ENCODE data around the gene NPR1.

The NPR1 gene

DNA sequence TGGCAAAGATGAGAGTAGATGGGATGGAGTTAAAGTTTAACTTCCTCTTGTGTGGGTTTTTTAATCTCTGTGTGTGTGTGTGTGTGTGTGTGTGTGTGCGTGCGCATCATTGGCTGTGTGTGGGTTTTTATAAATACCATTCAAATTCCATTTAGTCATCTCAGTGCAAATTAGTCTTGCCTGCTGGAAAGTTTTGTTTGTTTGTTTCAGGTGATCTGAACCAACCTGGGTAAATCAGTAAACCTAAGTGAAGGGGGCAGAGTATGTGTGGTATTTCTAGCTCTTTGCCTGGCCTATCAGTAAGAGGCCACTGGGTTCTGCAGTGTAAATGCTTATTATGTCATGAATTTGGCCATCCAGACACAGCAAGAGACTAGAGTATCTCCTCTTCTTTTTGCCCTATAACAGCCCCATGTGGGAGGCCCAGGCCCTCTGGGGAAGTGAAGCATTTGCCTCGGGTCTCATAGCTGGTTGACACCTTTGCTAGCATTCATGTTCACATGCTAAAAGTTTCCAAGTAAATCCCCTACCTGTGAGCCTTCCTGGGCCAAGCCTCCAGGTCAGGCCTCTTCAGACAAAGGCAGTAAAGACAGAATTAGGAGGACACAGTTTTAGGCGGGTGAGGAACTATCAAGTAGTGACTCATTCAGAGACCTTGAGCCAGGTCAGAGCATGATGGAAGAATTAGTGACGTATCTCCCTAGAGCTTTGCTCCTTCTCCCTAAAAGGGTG lies 64.1 kb downstream of the NPR1 start:
- Histone ChIP-seq H3K9me2 (replicated peaks; ENCODE audit: insufficient read depth, low read length) (no peaks in the 10 kb centered on the region), H3K27ac (ENCODE audit: low read length) (no peak overlapping the region), H3K4me1 (ENCODE audit: low read length) (peaks cover 19% of the 10 kb centered on the region), H4K20me1 (ENCODE audit: insufficient read depth, low read length) (no peaks in the 10 kb centered on the region), H3K36me3 (replicated peaks; ENCODE audit: insufficient read depth, low read length) (no peaks in the 10 kb centered on the region; the same call in 1 of the 2 replicates), H3K27me3 (replicated peaks; ENCODE audit: insufficient read depth, low read length) (no peaks in the 10 kb centered on the region), H3K9ac (ENCODE audit: low read length) (no peak overlapping the region), H3F3A (ENCODE audit: insufficient read depth, low read length) (peaks cover 12% of the 10 kb centered on the region), H2AFZ (ENCODE audit: low read length) (no peak overlapping the region), H3K79me2 (ENCODE audit: low read length) (no peaks in the 10 kb centered on the region), H3K4me2 (ENCODE audit: low read depth, low read length) (no peak overlapping the region), H3K9me3 (replicated peaks; ENCODE audit: insufficient read depth, low read length) (no peaks in the 10 kb centered on the region), H3K4me3 (ENCODE audit: low read length) (no peak overlapping the region)
- no peak for TF ChIP-seq EZH2phosphoT487 (IDR thresholded peaks at IDR 0.05; ENCODE audit: low read length)
- no peak for TF ChIP-seq EZH2 (optimal IDR thresholded peaks at IDR 0.05; ENCODE audit: low read depth, low read length)
- no peak for DNase-seq

Data from MM.1S (cell line).